NCI-H748 (cell line): ENCODE results near the gene SPSB3.
A peak's percentile ranks its signal among the peaks of the same experiment; 100 is the strongest.

ENCODE experiments used
- DNase-seq: peaks from one replicate; lab custom pipeline; 2025; ENCODE audit not compliant: unreplicated experiment; lab: John Stamatoyannopoulos, UW

The SPSB3 gene

DNA sequence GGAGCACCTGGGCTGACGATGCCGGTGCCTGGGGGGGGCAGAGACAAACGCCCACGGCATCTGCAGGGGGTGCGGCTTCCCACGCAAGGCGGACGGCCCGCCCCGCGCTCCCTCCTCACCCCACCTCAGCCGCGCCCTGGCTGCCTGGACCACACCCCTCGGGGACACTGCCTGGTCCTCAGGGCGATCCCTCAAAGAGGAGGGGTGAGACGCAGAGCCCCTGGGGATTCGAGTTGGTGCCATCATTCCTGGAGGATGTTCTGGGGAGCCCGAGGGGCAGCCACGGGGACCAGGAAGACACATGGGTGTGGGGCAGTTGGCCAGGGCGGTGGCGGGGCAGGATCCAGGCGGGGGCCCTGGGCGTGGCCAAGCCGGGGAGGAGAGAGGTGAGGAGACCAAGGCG lies 7.3 kb upstream of the SPSB3 start:
- no peak for DNase-seq

DNA sequence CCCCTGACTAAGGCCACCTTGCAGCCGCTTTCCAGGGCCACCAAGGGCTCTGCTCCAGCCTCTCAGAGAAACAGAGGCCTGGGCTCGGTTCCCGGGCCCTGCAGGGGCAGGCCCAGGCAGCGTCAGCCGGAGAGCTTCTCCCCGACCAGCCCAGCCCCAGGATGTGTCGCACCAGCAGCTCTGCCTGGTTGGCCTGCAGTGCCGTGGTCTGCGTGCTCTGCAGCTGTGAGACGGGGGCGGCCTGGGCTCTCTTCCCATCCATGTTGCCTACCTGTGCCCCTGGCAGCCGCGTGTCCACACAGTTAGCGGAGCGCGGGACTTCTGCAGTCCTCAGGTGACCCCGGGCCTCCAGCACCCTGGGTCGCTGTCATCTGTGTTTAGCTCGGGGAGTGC lies 6.3 kb upstream of the SPSB3 start:
- no peak for DNase-seq

DNA sequence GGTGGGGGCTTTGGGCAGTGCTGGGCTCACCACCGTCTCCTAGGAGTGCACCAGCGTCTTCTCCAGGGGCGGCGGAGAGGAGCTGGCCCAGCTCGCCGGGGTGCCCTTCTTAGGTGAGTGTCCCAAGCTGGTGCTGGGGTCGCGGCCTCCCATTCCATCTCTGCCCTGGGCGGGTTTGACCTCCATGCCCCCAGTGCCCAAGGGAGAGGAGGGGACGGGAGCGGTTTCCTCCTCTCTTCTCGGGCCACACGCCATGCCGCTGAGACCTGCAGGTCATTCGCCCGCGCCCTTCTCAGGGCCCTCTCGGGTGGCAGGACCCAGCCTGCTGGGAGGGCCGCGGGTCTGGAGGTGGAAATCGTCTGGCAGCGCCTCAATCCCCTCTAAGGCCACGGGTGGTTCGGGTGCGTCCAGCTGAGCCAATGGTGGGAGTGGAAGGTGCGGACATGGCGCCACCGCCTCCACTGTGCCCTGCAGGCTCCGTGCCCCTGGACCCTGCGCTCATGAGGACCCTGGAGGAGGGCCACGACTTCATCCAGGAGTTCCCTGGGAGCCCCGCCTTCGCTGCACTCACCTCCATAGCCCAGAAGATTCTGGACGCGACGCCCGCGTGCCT lies 5.8 kb upstream of the SPSB3 start:
- no peak for DNase-seq

DNA sequence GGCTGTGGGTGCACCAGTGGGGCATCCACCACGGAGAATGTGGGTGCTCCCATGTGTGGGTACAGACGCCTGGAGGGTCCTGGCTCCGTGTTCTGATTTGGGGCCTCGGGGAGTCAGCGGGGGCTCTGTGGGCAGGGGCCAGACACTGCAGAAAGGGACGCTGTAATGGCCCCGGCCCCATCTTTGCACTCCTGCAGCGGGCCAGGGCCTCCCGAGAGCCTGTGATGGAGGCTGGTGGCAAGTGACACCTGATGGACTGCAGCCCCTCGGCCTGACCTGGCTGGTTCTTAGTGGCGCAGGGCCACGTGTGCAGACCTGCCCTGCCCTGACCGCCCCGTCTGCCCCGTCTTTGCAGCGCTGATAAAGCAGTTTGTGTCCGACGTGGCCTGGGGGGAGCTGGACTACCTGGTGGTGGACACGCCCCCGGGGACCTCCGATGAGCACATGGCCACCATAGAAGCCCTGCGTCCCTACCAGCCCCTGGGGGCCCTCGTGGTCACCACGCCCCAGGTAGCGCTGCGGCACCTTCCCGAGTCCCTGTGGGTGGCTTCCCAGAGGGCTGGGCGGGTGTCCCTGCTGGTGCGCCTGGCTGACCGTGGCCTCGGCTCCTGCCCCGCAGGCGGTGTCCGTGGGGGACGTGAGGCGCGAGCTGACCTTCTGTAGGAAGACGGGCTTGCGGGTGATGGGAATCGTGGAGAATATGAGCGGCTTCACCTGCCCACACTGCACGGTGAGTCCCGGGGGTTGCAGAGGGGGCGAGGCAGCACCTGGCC lies 5.1 kb upstream of the SPSB3 start:
- DNase-seq, result no peak

DNA sequence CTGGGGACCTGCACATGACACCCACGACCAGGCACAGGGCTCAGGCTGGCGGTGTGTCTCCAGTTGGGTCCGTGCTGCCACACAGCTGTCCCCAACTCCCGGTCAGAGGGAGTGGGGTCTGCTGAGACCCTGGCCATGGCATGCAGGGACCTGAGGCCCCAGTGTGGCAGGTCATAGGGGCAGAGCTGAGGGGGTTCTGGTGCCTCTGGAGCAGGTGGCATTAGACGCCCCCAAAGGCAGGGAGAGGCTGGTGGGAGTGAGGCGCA lies 4.6 kb upstream of the SPSB3 start:
- DNase-seq, result no peak

DNA sequence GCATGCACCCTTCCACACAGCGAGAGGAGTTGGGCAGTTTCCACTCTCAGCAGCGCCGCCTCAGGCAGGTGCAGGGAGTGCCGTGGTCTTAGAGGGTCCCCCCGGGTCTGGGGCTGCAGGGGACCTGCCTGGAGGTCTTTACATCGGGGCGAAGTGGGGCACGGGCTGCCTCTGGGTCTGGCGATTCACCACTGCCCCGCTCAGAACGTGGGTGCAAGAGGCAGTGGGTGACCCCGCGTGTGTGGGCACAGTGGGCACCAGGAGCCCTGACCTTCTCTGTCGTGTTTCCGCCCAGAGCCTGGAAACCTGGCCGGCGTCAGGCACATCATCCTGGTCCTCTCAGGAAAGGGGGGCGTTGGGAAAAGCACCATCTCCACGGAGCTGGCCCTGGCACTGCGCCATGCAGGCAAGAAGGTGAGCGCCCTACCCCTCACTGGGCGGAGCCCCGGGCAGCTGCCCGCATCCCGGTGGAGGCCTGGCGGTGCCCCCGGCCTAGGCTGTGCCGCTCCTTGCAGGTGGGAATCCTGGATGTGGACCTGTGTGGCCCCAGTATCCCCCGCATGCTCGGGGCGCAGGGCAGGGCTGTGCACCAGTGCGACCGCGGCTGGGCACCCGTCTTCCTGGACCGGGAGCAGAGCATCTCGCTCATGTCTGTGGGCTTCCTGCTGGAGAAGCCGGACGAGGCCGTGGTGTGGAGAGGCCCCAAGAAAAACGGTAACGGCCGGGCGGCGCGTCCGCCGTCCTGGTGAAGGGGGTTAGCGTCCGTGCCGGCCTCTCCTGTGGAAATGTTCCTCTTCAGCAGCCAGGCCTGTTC lies 4.1 kb upstream of the SPSB3 start:
- no peak for DNase-seq

DNA sequence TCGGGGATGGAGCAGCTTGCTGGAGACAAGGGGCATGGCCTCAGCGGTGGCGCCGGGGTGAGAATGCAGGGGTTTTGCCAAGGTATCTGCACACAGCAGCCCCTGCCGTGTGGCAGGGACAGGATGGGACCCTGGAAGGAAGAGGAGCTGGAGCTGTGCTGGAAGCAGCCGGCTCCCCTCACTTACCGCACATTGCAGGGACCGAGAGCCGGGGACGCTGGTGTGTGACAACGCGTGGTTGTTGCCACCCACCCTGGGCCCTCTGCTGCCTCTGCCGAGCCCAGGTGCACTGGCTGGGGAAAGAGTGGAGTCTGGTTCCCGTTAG lies 3.4 kb upstream of the SPSB3 start:
- no peak for DNase-seq

DNA sequence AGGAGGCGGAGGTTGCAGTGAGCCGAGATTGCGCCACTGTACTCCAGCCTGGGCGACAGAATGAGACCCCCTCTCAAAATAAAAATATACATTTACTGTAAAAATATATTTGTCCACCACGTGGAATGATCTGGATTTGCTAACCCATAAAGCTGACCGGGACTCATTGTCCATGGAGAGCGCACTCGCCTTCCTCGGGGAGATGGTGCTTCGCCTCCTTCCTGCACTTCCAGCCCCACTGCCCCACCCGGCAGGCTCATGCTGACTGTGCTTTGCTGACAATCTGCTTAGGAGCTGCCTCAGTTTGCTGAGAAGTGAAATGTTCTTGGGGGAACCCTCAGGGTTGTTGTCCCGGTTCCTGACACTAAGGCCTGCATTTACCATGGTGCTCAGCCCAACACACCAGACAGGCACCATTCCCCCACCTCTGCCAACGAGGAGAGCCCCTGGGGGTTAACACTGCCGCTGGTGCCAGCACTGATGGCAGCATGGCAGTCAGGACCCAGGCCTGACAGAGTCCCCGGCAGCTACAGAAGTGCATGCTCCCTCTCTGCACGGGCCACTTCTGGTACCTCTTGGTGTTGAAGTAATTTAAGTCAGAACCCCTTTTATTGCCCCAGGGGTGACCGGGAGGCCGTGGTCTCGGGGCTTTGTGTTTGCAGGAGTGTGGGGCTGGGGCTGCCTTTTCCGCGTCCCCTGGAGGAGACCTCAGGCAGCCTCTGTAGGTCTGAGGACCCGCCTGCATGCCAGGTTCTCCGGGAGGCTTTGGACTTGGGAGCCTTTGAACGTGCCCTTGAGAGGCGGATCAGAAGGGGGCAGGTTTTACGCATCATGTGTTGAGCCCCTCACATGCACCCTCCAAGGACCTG lies 2.8 kb upstream of the SPSB3 start:
- no peak for DNase-seq

DNA sequence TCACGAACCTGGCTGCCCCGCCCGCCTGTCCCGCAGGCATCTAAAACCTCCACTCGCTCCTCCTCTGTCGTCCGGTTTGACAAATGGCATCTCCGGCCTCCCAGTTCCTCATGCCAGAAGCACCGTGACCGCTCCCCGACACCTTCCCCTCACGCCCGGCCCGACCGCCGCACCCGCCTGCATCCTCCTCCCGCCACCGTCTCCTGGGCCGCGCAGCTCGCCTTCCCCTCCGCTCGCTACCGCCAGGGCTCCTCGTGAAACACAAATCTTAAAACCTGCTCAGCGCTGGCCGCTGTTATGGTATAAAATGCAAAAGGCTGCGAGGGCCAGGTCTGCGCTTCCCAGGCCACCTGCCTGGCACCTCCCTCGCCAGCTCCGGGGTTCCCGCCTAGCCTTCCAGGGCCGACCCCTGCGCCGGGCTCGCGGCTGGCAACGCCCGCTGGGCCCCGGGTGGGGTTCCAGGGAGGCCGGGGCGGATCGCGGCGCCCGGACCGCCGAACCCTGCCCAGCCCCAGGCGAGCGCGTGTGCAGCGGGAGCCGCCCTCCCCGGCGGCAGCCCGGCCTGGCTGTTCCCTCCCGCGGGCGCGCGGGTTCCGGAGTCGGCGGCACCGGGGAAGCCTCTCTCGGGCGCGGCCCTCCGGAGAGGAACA lies 488 bp downstream of the SPSB3 start:
- DNase-seq, result peak; percentile 43

DNA sequence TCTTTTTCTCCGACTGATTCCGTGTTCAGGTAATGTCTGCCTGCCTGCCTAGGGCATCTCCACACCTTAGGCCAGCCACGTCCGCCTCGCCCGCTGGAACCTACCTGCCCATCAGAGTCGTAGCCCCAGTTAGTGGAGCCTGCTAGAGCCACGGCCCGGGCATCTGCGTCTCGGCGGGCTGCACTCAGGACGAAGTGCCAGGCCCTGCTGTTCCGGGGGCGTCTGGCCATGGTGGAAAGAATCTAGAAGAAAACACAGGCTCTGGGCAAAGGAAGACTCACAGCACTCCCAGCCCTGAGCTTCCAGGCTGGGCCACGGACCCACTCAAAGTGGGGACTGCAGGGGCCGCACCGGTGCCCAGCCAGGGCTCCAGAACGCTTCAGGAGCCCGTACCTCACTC lies 1.1 kb downstream of the SPSB3 start:
- no peak for DNase-seq

DNA sequence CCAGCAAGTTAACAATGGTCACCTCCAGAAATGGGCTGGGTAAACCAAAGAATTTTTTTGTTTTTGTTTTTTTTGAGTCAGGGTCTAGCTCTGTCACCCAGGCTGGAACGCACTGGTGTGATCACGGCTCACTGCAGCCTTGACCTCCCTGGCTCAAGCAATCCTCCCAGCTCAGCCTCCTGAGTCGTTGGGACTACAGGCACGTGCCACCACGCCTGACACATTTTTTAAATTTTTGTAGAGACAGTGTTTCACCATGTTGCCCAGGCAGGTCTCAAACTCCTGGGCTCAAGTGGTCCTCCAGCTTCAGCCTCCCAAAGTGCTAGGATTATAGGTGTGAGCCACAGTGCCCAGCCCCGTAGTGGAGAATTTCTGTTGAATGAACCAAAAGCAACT lies 1.7 kb downstream of the SPSB3 start:
- no peak for DNase-seq

DNA sequence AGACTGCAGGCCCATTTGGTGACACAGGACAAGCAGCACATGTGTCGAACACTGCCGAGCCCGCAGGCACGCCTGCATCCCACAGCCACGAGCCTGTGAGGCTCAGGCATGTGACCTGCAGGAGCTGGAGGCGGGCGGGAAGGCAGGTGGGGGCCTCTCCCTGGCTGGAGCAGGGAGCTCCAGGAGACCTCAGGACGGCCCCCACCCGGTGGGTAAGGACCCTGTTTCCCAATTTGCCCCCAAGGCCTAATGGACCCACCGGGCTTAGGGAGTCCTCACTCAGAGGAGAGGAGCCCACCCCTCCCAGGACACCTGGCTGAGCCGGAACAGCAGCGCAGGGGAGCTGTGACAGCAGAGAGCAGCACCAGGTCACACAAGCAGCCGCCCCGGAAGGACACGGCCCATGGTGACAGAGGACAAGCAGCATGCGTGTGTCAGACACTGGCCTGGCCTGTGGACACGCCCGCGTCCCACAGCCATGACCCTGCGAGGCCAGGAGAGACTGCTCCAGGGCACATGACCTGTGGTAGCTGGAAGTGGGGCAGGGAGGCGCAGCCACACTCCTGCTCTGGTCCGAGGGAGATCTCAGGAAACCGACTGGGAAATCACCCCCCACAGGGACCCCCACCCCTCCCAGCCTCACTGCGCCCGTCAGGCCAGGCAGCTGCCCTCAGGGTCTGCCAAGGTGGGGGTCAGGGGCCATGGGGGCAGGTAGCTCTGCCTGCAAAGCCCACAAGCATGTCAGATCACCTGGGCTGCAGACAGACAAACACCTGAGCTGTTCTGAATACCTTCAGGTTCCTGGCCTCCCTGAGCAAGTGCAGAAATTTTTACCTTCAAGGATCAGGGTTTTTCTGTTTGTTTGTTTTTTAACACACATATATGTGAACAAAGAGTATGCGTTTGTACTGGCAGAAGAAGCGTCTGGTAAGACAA lies 2.4 kb downstream of the SPSB3 start:
- no peak for DNase-seq

DNA sequence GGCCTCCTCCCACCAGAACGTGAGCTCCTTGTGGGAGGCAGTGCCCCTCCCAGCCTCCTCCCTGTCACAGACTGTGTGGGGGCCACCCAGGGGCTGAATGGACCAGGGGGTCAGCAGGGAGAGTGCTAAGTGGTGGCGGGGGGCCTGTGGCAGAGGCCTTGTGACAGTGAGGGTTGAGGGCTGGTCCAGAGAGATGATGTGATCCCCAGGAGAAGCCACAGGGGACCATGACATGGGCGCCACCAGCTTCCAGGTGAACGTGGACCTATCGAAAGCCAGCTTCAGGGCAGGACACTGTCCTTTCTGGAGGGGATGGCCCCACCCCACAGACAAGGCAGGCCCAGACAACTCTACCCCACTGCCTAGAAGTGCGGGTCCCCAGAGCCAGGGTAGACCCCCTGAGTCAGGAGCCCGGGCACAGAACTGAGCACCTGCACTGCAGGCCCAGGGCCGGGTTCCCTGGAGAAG lies 3.1 kb downstream of the SPSB3 start:
- no peak for DNase-seq

DNA sequence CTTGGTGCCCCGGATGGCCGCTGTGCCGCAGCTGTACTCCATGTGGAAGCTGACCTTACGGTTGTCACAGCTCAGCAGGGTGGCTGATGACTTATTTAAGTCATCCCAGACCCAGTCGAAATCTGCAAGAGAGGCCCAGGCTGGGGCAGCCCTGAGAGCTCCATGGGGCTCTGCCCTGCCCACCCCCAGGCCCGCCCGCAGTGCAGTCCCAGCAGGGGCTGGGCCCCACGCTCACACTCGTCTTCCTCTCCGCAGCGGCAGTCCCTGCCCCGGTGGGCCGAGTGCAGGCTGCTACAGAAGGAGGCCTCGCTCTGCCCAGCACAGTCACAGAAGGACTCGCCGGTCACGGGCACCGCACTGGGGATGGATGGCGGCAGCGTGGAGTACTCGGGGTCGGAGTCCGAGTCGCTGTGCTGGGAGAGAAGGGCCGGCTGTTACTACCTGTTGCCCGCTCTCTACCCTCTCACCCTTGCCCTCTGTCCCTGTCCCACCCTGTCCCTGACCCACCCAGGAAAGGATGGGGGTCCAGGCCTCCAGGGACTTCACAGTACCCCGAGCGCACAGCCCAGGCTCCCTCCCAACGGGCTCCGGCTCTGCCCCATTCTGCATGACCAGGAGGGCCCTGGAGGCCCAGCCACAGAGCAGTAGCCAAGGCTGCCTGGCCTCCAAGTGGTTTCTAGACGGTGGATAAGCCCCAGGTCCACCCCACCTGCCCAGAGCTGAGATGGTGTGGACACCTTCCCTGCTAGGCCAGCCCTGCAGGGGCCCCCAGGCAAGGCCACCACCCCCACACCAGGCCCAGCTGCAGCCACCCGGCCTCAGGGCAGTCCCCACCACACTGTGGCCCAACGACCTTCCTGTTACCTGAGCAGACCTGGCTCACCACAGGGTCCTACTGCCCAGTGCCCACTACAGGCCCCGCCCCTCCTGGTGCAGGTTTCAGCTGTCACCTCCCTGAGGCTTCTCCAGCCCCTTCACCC lies 3.9 kb downstream of the SPSB3 start:
- no peak for DNase-seq

DNA sequence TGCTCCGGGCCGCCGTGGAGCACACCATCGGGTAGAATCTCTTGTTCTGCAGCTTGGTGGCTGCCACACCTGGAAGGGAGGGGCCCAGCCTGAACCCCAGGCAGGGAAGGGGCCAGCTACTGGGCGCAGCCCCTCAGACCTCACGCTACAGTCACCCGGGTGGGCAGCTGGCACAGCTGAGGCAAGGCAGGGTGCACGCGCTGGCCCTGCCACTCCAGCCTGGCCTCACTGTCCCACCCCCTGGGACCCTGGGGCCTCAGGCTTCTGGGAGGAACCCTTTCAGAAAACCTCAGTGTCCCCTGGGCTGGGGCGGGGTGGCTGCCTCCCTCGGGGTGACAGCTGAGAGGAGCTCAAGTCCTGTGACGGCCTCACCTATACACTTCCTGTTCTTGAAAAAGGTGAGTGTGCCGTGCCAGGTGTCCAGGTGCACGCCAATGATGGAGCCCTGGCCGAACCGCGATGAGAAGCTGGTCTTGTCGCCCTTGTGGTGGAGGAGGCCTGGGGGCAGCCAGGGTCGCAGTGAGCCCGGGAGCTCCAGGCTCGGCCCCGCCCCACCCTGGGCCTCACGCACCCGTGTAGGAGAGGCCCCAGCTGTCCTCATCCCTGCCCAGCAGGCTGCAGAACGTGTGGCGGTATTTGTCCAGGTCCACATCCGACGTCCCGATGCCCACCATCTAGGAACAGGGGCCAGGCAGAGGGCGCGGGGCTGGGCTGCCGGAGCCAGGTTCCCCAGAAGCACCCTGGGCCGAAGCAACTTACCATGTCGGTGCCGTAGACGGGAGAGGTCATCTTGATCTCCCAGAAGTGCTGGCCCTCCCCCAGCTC lies 4.8 kb downstream of the SPSB3 start:
- no peak for DNase-seq

DNA sequence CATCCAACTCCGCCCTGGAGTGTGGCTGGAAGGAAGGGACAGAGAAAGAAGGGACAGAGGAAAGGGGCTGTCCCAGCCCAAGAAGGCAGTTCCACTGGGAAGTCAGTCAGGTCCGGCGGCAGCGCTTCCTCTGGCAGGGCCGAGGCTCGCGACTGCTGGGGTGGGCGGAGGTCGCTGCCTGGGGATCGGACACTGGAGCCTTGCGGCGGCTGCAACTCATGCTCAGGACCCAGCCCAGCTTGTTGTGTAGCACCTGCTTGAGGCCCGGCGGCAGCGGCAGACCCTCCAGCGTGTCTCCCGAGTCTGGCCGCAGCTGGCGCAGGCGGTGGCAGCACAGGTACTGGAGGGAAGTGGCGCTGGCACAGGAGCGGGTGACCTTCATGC lies 5.4 kb downstream of the SPSB3 start:
- DNase-seq, result no peak

DNA sequence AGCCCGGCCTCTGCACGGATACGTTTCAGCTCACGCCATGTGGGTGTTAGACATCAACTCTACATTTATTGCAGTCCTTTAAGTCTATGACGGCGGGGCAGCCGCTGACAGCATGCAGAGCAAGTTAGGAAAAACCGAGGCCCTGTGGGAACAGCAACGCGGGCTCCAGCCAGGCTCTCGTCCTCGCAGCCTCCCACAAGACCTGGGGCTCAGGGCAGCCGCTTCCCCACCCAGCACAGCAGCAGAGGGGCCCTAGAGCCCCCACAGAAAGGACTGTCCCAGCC lies 5.8 kb downstream of the SPSB3 start:
- DNase-seq, result no peak
